GM12873 (cell line): Measurements from ENCODE around the gene CHST15.

Source experiments
- CTCF ChIP-seq: IDR thresholded peaks from 2 replicates; pipeline ENCODE4 v1.5.1; 2012; ENCODE audit warnings: low read depth, mild to moderate bottlenecking, moderate library complexity, low read length, control low read depth; ENCODE audit not compliant: insufficient read depth; ENCODE audit errors: missing control alignments

CHST15 gene

DNA sequence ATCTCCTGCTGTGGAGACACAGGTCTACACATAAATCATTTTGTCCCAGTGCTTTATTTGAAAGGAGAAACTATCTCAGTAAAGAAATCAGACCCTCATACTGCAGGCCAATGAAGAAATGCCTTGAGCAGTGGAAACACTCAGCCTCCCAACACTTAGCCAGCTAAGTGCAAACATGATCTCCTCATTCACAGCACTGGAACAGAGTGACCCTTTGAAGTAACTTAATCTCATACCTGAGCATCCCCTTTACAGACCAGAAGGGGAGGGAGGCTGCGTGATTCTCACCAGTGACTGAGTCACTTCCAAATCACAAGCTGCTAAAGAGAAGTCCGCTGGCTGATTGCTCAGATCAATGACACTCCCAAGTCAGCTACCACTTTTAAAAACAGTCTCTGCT is 4.5 kb downstream of the CHST15 start:
- no peak for TF ChIP-seq CTCF

DNA sequence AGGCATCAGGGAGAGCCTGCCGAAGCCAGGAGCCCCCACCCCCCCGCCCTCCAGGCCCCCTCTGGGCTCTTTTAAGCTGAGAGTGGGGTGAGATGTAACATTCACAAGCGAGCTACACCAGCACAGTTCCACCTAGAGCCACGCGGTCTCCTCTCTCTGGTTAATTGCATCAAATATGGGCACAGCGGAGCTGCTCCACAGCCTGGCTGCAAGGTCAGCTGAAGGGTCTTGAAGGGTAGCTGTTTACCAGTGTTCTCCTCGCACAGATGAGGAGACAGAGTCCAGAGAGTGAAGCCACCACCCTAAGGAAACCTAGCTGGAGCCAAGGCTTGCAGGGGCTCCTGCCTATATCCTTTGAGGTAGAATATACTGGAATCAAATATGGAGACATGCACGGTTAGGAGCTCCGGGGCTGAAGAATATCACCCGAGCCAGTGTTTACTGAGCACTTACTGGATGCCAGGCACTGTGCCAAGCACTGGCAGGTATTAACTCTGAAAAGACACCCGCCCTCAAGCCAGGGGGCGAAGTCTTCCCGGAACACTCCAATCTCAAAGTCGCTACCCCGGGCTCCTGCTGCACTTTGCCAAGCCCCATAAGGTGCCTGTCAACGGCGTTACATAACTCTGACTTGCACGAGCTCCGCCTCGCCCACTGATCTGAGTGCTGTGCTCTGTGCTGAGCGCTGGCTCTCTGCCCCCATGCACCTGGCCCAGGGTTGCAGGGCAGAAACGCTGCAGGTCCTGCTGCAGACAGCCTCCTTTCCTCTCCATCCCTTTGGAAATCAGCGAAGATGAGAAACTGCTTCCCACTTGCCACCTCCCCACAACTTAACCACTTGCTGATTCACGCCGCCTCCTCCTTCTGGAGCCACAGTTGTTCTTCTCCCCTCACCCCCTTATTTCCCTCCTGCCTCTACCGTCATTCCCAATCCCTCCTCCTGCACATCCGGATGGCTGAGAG is 5.4 kb downstream of the CHST15 start:
- no peak for TF ChIP-seq CTCF

- no peak for TF ChIP-seq CTCF
Measured at GRCh38 chr10:124086787-124087671, 6.4 kb downstream of the CHST15 start.

GRCh38 chr10:124086097-124086710 is 7.2 kb downstream of the CHST15 start:
- TF ChIP-seq CTCF = no peak

DNA sequence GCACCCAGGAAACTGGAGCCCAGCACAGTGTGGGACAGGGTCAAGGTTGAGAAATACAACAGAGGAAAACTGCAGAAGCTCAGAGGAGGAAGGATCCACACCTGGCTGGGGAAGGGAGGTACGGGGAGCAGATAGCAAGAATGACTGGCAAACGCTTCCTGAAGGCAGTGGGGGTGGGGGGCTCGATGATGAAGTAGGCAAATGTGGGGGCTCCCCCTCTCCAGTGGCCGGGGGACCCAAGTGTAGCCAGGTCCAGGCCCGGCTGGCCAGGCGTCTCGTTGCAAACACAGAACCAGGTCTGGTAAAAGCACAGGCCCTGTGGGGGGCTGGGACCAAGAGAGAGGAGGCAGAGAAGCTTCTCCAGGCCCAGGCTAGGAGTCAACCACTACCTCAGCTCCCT is 7.7 kb downstream of the CHST15 start:
- TF ChIP-seq CTCF = no peak

DNA sequence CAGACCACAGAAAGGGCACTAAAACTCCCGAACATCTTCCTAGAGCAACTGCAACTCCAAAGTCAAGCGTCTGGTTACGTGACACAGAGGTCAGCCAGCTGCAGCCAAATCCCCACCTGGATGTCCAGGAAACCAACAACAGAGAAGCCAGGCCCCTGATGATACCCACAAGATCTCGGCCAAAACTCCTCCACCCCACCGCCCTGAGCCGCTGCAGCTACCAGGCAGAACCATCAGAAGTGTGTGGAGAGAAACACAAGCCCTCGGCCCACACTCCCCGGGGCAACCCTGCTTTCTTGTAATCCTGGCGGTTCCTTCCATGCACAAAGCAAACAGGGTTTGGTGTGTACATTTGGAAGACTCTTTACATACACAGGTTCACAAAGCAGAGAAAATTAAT is 8.7 kb downstream of the CHST15 start:
- TF ChIP-seq CTCF = no peak
